ENCODE measurements around the gene TLE5. TPM values are rescaled to one million over a fixed set of nuclear protein-coding genes. Genes with fewer than 3 reads are reported as not detected.
"Not testable (repeated sequence)": the region's sequence is repeated elsewhere in the genome, so short reads cannot be mapped to it uniquely, and the experiment has no call there.

The TLE5 gene
- total RNA-seq, 1 experiment from 2014 or later, result 170 TPM

DNA sequence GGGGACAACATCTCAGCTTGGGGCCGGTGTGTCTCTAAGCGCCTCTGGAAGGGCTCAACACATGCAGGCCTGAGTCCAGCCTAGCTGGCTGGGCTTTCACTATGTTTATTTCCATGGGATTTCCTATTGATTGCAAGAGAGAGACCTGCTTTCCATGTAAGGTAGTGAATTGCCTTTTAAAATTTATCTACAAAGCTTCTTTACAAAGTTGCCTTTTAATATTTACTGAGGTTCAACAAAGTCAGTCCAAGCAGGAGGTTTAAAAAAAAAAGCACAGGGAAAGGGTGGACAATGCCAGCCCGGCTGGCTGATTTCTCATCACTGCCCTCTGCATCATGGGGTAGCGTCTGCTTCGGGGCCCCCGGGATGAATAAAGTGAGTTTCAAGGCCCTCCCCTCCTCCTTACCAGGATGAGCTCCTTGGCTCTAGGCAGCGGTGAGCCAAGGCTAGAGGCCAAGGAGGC is 49.0 kb downstream of the TLE5 start:
- Mint-ChIP-seq H3K27ac (ENCODE audit: unreplicated experiment) (no peak overlapping the region), H3K4me1 (ENCODE audit: low read depth, unreplicated experiment) (no peaks in the 10 kb centered on the region), H3K9me3 (ENCODE audit: low read depth, unreplicated experiment) (no peaks in the 10 kb centered on the region), H3K4me3 (ENCODE audit: low read depth, unreplicated experiment) (no peak overlapping the region), H3K36me3 (ENCODE audit: insufficient read depth, unreplicated experiment) (no peaks in the 10 kb centered on the region), H3K27me3 (ENCODE audit: unreplicated experiment) (no peaks in the 10 kb centered on the region)
- intact Hi-C loops (cut with micrococcal nuclease; ENCODE audit: unreplicated experiment), result no loop called here
- CTCF ChIA-PET, result interaction anchor here (1.0 kb wide), 1 partner anchor 15 kb away, joined by 3 read pairs; no protein-coding TSS in a partner anchor
- BruUV-seq (replicated peaks), result no TSS peak
- TF ChIP-seq, protein P1, sequence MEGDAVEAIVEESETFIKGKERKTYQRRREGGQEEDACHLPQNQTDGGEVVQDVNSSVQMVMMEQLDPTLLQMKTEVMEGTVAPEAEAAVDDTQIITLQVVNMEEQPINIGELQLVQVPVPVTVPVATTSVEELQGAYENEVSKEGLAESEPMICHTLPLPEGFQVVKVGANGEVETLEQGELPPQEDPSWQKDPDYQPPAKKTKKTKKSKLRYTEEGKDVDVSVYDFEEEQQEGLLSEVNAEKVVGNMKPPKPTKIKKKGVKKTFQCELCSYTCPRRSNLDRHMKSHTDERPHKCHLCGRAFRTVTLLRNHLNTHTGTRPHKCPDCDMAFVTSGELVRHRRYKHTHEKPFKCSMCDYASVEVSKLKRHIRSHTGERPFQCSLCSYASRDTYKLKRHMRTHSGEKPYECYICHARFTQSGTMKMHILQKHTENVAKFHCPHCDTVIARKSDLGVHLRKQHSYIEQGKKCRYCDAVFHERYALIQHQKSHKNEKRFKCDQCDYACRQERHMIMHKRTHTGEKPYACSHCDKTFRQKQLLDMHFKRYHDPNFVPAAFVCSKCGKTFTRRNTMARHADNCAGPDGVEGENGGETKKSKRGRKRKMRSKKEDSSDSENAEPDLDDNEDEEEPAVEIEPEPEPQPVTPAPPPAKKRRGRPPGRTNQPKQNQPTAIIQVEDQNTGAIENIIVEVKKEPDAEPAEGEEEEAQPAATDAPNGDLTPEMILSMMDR (IDR thresholded peaks at IDR 0.05; ENCODE audit: unreplicated experiment), result no peak
- DNase-seq, result no peak

DNA sequence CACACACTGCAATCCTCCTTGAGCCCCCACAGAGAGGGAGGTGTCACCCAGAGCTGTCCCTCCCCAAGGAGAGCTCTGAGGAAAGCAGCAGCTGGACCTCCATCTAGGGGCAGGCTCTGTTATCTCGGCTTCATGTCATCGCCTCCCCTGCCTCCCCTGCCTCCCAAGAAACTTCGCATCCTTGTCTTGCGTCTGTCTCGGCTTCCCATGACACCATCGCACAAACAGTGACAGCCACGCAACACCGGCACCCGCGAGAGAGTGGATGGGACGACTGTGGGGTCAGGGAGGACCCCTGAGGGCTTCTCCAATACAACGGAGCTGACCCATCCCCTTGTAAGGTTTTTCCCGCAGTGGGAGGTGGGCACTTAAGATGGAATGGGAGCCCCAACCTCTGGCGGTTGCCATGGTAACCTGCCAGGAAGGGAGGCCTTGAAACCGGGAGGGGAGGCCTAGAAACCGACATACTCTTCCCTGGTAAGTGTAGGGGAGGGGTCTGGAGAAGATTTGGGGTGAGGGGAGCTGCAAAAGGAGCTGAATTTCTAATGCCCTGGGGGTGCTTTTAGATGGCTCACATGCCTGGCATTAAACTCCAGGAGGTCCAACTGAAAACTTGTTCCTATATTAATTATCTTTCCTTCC is 49.6 kb downstream of the TLE5 start:
- intact Hi-C loops (cut with micrococcal nuclease; ENCODE audit: unreplicated experiment), result no loop called here
- H3K4me1 Mint-ChIP-seq (ENCODE audit: low read depth, unreplicated experiment), result no peaks in the 10 kb centered on the region
- BruUV-seq (replicated peaks), result no TSS peak
- TF ChIP-seq, protein P1 (IDR thresholded peaks at IDR 0.05; ENCODE audit: unreplicated experiment), result no peak
- no peak for DNase-seq
- H3K36me3 Mint-ChIP-seq (ENCODE audit: insufficient read depth, unreplicated experiment), result no peaks in the 10 kb centered on the region
- CTCF ChIA-PET, result interaction anchor here (1.0 kb wide), 1 partner anchor 16 kb away, joined by 3 read pairs; no protein-coding TSS in a partner anchor
- no peak overlapping the region for H3K4me3 Mint-ChIP-seq (ENCODE audit: low read depth, unreplicated experiment)
- H3K27me3 Mint-ChIP-seq (ENCODE audit: unreplicated experiment), result no peaks in the 10 kb centered on the region
- no peak overlapping the region for H3K27ac Mint-ChIP-seq (ENCODE audit: unreplicated experiment)
- no peaks in the 10 kb centered on the region for H3K9me3 Mint-ChIP-seq (ENCODE audit: low read depth, unreplicated experiment)

DNA sequence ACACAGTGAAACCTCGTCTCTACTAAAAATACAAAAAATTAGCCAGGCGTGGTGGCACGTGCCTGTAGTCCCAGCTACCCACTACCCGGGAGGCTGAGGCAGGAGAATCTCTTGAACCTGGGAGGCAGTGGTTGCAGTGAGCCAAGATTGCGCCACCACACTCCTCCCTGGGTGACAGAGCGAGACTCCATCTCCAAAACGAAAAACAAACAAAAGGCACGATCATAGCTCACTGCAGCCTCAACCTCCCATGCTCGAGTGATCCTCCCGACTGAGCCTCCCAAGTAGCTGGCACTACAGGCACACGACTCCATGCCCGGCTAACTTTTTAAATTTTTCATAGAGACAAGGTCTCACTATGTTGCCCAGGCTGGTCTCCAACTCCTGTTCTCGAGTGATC is 50.2 kb downstream of the TLE5 start:
- H3K4me1 Mint-ChIP-seq (ENCODE audit: low read depth, unreplicated experiment); intact Hi-C loops (cut with micrococcal nuclease; ENCODE audit: unreplicated experiment); H3K9me3 Mint-ChIP-seq (ENCODE audit: low read depth, unreplicated experiment); DNase-seq; BruUV-seq (replicated peaks); H3K27ac Mint-ChIP-seq (ENCODE audit: unreplicated experiment); H3K36me3 Mint-ChIP-seq (ENCODE audit: insufficient read depth, unreplicated experiment); CTCF ChIA-PET; H3K4me3 Mint-ChIP-seq (ENCODE audit: low read depth, unreplicated experiment); H3K27me3 Mint-ChIP-seq (ENCODE audit: unreplicated experiment): not testable (repeated sequence)

DNA sequence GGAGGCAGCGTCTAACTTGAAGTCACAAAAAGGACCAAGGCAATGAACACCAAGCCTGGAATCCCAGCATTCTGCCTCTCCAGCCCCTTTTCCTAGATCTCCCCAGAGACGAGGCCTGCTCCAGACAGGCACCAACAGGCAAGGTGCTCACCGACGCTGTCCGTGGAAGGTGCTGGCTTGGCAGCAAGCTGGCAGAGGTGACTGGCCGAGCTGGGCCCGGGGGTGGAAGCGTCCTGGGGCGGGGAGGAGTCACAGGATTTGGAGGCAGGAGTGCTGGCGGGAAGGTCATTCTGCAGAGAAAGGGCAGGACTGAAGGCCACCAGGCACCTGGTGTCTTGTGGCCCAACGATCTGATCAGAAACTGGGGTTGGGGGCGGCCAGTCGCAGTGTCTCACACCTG is 51.4 kb downstream of the TLE5 start:
- Mint-ChIP-seq H3K9me3 (ENCODE audit: low read depth, unreplicated experiment) (no peaks in the 10 kb centered on the region), H3K27ac (ENCODE audit: unreplicated experiment) (no peak overlapping the region), H3K27me3 (ENCODE audit: unreplicated experiment) (no peaks in the 10 kb centered on the region), H3K36me3 (ENCODE audit: insufficient read depth, unreplicated experiment) (no peaks in the 10 kb centered on the region), H3K4me3 (ENCODE audit: low read depth, unreplicated experiment) (no peak overlapping the region), H3K4me1 (ENCODE audit: low read depth, unreplicated experiment) (no peaks in the 10 kb centered on the region)
- no peak for DNase-seq
- no TSS peak for BruUV-seq (replicated peaks)
- CTCF ChIA-PET, result no interaction called here
- intact Hi-C loops (cut with micrococcal nuclease; ENCODE audit: unreplicated experiment), result no loop called here
- TF ChIP-seq, protein P1 (IDR thresholded peaks at IDR 0.05; ENCODE audit: unreplicated experiment), result no peak

DNA sequence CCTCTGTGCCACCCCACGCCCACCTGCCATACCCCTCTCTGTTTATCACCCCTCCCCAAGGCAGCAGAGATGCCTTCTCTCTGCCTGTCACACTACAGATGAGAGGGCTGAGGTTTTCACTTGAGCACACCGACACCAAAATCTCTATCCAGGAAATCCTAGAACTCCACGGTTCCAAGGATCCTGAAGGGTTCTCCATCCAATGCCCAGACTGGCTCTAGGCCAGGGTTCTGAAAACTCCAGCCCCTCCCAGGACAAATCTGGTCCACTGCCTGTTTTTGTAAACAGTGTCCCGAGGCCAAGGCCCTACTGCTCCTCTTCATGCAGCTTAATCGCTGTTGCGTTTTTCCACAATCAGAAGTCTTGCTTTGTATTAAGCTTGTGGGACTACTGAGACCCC is 53.3 kb downstream of the TLE5 start:
- Mint-ChIP-seq H3K27ac (ENCODE audit: unreplicated experiment) (no peak overlapping the region), H3K4me1 (ENCODE audit: low read depth, unreplicated experiment) (no peaks in the 10 kb centered on the region), H3K9me3 (ENCODE audit: low read depth, unreplicated experiment) (no peaks in the 10 kb centered on the region), H3K36me3 (ENCODE audit: insufficient read depth, unreplicated experiment) (no peaks in the 10 kb centered on the region), H3K4me3 (ENCODE audit: low read depth, unreplicated experiment) (no peak overlapping the region), H3K27me3 (ENCODE audit: unreplicated experiment) (no peaks in the 10 kb centered on the region)
- CTCF ChIA-PET, result no interaction called here
- intact Hi-C loops (cut with micrococcal nuclease; ENCODE audit: unreplicated experiment), result no loop called here
- no TSS peak for BruUV-seq (replicated peaks)
- no peak for DNase-seq
- TF ChIP-seq, protein P1 (IDR thresholded peaks at IDR 0.05; ENCODE audit: unreplicated experiment), result no peak
